HAP-1 (cell line): ENCODE results near the gene ARSD.
"Not testable (repeated sequence)": the region's sequence is repeated elsewhere in the genome, so short reads cannot be mapped to it uniquely, and the experiment has no call there.

Experiments
- DNase-seq, 2 experiments: peaks; one replicate each; pipeline ENCODE4 v3.0.0-alpha.2; 2016 to 2020; ENCODE audit warnings: low spot score in 2 of 2
- H3K27me3 ChIP-seq: fragments of 250-450 bp; sonication (Bioruptor Pico); 2 replicates; pipeline ENCODE4 v1.5.1; 2020; ENCODE audit warnings: low read depth, mild to moderate bottlenecking, moderate library complexity
- H3K36me3 ChIP-seq: fragments of 250-450 bp; sonication (Bioruptor Pico); replicated peaks from 2 replicates; pipeline ENCODE4 v1.5.1; 2020; ENCODE audit warnings: mild to moderate bottlenecking
- H3K4me1 ChIP-seq: fragments of 250-450 bp; sonication (Bioruptor Pico); 2 replicates; pipeline ENCODE4 v1.5.1; 2020; ENCODE audit warnings: mild to moderate bottlenecking
- H3K4me3 ChIP-seq: fragments of 250-450 bp; sonication (Bioruptor Pico); 2 replicates; pipeline ENCODE4 v1.5.1; 2020; ENCODE audit warnings: mild to moderate bottlenecking, moderate library complexity
- H3K9me3 ChIP-seq: fragments of 250-450 bp; sonication (Bioruptor Pico); 2 replicates; pipeline ENCODE4 v1.5.1; 2020; ENCODE audit warnings: mild to moderate bottlenecking, moderate library complexity
- in situ Hi-C: fragments of 300-500 bp; cut with MboI; formaldehyde crosslinking; loops from 3 replicates; pipeline ENCODE4 v1.14.3; 2020; ENCODE audit warnings: low sequenced_read_pairs, inconsistent platforms, mixed read lengths

Gene ARSD

DNA sequence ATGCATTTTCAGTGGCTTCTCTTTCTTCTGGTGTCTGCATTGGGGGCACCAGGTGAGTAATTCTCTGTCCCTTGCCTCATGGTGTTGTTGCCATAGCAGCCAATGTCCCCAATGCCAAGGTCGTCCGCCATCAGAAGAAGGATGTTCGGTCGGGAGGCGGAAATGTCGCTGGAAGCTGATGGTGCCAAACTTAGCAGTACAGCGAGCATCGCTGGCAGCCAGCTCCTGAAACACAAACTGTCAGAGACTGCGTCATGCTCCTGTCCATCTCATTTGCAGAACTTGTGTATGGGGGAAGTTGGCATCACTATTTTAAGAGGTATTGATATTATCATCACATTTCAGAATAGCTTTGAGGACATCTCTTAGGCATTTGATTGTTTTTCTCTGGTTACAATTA, 29.1 kb upstream of the ARSD start:
- DNase-seq: no peak
- H3K27me3 ChIP-seq: no peaks in the 10 kb centered on the region
- no peaks in the 10 kb centered on the region for H3K9me3 ChIP-seq
- no peak overlapping the region for H3K4me3 ChIP-seq
- no peaks in the 10 kb centered on the region for H3K36me3 ChIP-seq
- H3K4me1 ChIP-seq: peaks cover 11% of the 10 kb centered on the region
- in situ Hi-C loops: no loop called here

DNA sequence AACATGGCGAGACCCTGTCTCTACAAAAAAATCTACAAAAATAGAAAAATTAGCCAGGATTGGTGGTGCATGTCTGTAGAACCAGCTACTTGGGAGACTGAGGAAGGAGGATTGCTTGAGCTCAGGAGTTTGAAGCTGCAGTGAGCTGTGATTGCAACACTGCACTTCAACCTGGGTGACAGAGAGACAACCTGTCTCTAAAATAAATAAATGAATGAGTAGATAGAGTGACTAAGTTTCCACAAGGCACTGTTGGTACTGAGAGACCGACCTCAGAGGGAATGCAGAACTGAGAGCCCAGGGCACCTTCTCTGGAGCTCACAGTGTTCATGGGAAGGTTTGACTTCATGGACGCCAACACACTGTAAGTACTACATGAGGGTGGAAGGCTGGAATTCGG, 26.7 kb upstream of the ARSD start:
- no peak overlapping the region for H3K4me3 ChIP-seq
- H3K9me3 ChIP-seq: no peaks in the 10 kb centered on the region
- H3K36me3 ChIP-seq: no peaks in the 10 kb centered on the region
- in situ Hi-C loops: no loop called here
- no peaks in the 10 kb centered on the region for H3K27me3 ChIP-seq
- no peak for DNase-seq
- H3K4me1 ChIP-seq: peaks cover 1% of the 10 kb centered on the region

DNA sequence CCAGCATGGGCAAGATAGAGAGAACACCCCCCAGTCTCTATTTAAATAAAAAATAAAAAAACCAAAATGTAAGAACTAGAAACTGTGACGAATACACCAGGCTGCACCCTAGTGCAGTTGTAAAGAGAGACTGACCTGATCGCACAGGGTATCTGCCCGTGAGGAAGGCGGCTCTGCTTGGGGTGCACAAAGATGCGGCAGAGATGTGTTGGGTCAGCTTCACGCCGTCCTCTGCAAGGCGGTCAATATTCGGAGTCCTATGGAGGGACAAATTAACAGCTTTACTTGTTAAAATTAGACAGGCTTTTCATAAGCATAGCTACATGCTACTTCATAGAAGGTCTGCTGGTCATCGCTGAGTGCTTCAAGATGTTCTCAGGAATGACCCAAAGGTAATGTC, 26.1 kb upstream of the ARSD start:
- DNase-seq: no peak
- Histone ChIP-seq H3K4me3 (no peak overlapping the region), H3K4me1 (no peaks in the 10 kb centered on the region), H3K9me3 (no peaks in the 10 kb centered on the region), H3K36me3 (no peaks in the 10 kb centered on the region), H3K27me3 (no peaks in the 10 kb centered on the region)
- in situ Hi-C loops: no loop called here

DNA sequence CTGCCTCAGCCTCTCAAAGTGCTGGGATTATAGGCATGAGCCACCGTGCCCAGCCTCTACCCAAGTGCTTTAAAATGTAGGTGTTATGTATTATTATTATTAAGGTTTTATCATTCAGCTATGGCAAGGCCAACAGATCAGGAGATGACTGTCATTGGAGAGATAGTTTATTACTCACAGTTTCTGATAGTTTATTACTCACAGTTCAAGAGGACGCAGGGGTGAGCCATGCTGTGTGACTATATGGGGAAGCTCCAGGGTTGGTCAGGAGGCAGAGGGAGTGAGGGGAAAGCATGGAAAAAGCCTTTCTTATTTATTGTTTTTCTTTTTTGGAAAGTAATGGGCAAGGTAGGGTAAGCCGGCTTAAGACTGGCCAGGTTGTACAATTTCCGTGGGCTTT, 25.4 kb upstream of the ARSD start:
- no peak for DNase-seq
- in situ Hi-C loops: no loop called here

DNA sequence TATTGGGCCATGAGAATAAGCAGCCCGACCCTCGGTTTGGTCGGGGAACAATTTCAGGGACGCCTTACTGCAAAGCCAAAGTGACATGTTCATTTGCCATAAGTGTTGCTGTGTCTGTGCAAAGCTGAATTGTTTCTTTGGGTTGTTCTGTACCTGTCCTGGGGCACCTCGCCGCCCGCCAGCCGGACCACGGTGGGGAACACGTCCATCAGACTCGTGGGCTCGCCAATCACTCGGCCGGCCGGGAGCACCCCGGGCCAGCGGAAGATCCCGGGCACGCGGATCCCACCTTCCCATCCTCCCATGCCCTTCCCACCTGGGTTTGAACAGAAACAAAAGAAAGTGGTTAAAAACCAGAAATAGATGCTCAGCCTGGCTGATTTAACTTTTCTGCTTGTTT, 8.8 kb upstream of the ARSD start:
- H3K9me3 ChIP-seq, H3K27me3 ChIP-seq, H3K36me3 ChIP-seq, DNase-seq, H3K4me3 ChIP-seq, H3K4me1 ChIP-seq, in situ Hi-C loops: not testable (repeated sequence)

More for the DNA sequence above, 25.4 kb upstream of the ARSD start:
- no peaks in the 10 kb centered on the region for H3K4me1 ChIP-seq
- no peak overlapping the region for H3K4me3 ChIP-seq
- H3K27me3 ChIP-seq: no peaks in the 10 kb centered on the region
- no peaks in the 10 kb centered on the region for H3K9me3 ChIP-seq
- no peaks in the 10 kb centered on the region for H3K36me3 ChIP-seq

DNA sequence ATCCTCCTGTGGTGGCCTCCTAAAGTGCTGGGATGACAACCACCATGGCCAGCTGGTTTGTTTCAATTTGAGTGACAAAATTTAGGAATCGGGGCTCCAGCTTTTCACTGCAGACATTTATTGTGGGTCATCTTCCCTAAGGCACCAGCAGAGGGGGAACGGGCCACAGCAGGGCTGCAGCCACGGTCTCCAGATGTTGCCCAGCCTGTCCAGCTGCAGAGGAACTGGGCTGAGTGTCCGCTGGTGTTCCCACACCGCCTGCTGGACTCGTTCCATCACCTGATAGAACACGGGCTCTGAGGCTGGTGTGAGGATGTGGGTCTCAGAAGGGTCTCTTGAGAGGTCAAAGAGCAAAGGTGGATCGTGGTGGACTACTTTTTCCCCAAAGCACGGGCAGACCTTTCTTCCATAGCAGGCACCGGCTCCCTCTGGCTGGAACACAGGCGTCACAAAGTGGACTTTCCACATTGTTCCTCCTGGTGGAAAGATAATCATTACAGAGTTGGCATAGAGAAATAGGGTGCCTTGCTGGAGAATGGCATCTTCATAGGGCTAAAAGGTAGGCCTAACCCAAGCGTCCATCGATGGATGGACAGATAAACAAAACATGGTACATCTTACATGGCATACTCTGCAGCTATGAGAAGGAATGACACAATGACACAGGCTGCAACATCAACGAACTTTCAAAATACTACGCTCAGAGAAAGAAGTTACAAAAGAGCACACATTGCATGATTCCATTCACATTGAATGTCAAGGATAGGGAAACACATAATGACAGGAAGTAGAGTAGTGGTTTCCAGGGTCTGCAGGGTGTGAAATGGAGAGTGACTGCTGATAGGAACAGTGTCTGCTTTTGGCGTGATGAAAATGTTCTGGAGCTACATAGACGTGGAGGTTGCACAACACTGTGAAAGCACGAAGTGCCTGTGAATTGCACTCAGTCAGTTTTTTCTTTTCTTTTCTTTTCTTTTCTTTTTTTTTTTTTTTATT, 5.9 kb upstream of the ARSD start:
- Histone ChIP-seq H3K36me3 (no peaks in the 10 kb centered on the region), H3K4me3 (no peak overlapping the region), H3K27me3 (no peaks in the 10 kb centered on the region), H3K9me3 (peaks cover 5% of the 10 kb centered on the region; the same call in 1 of the 2 replicates), H3K4me1 (no peaks in the 10 kb centered on the region)
- in situ Hi-C loops: no loop called here
- DNase-seq: no peak

DNA sequence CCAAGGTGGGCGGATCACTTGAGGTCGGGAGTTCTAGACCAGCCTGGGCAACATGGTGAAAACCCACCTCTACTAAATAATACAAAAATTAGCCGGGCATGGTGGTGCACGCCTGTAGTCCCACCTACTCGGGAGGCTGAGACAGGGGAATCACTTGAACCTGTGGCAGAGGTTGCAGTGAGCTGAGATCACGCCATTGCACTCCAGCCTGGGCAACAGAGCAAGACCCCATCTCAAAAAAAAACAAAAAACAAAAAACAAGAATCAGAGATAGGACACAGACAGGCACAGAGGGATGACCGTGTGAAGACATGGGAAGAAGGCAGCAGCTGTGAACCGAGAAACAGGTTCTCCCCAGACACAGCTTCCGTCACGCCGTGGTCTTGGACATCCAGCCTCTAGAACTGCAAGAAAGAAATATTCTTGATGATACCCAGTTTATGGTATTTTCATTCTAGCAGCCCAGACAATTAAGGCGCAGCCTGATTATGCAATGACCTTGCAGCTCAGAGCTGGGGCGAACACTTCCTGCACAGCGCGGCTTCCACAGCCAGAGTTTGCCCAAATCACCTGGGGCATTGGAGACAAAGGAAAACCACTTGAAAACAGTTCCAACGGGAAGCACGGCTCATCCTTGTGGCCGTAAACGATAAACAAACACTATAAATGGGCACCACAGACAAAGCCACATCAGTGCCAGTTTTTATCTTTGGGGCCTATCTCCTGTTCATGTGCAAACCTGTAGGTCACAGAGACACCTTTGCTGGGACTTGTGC, 4.2 kb upstream of the ARSD start:
- in situ Hi-C loops: no loop called here
- H3K36me3 ChIP-seq: no peaks in the 10 kb centered on the region
- no peak overlapping the region for H3K4me3 ChIP-seq
- H3K4me1 ChIP-seq: peaks cover 4% of the 10 kb centered on the region; the same call in 1 of the 2 replicates
- no peaks in the 10 kb centered on the region for H3K27me3 ChIP-seq
- no peak for DNase-seq
- H3K9me3 ChIP-seq: peaks cover 5% of the 10 kb centered on the region; the same call in 1 of the 2 replicates

DNA sequence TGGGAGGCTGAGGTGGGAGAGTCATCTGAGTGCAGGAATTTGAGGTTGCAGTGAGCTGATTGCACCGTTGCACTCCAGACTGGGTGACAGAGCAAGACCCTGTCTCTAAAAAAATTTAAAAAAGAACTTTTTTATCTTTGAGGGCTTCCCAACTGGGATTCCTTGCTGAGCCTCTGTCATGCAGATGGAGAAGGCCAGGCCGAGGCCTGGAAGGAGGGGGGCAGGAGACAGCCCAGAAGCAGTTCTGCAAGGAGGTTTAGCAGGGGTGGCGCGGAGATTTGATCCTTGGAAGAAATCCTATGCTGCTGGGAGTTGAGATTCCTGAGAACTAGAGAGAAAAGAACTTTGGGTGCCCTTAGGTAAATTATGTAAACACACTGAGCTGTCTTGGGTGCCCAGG, 2.5 kb upstream of the ARSD start:
- H3K27me3 ChIP-seq: no peaks in the 10 kb centered on the region
- no peak overlapping the region for H3K4me3 ChIP-seq
- in situ Hi-C loops: no loop called here
- H3K4me1 ChIP-seq: peaks cover 7% of the 10 kb centered on the region; the same call in 1 of the 2 replicates
- no peak for DNase-seq
- no peaks in the 10 kb centered on the region for H3K36me3 ChIP-seq
- peaks cover 5% of the 10 kb centered on the region; the same call in 1 of the 2 replicates for H3K9me3 ChIP-seq

DNA sequence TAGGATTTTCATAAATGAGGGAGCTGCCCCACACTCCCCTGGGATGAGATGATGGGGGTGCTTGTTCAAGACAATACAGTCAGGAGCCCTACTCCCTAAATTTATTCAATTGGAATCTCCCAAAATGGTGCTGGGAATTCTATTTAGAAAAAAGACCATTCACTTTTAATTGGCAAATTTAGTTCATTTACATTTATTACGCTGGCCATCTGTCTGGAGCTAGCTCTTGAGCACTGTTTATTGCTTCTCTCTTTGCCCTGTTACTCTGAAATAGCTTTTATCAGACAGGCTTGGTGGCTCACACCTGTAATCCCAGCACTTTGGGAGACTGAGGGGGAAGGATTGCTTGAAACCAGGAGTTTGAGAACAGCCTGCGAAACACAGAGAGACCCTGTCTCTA, 2.0 kb upstream of the ARSD start:
- DNase-seq: no peak
- H3K9me3 ChIP-seq: peaks cover 5% of the 10 kb centered on the region; the same call in 1 of the 2 replicates
- peaks cover 7% of the 10 kb centered on the region; the same call in 1 of the 2 replicates for H3K4me1 ChIP-seq
- H3K27me3 ChIP-seq: no peaks in the 10 kb centered on the region
- no peak overlapping the region for H3K4me3 ChIP-seq
- no peaks in the 10 kb centered on the region for H3K36me3 ChIP-seq
- in situ Hi-C loops: no loop called here

DNA sequence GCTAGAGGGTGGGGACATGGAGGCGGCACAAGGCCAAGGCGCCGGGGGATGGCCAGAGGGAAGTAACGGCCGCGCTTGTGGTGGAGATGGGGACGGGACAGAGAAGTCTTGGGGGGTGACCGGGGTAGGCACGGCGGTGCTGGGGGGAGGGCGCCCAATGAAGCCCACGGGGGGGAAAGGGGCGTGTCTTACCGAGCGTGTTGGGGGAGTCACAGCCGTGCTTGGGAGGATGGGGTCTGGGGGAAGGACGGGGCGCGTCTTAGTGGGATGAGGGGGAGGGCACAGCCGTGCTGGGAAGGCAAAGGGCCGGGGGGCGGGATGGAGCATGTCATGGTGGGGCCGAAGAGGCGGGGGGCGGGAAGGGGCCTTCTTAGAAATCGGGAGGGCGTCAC, 952 bp downstream of the ARSD start:
- in situ Hi-C loops: no loop called here
- H3K4me3 ChIP-seq: peak overlapping the region; percentile 67
- H3K36me3 ChIP-seq: no peaks in the 10 kb centered on the region

DNA sequence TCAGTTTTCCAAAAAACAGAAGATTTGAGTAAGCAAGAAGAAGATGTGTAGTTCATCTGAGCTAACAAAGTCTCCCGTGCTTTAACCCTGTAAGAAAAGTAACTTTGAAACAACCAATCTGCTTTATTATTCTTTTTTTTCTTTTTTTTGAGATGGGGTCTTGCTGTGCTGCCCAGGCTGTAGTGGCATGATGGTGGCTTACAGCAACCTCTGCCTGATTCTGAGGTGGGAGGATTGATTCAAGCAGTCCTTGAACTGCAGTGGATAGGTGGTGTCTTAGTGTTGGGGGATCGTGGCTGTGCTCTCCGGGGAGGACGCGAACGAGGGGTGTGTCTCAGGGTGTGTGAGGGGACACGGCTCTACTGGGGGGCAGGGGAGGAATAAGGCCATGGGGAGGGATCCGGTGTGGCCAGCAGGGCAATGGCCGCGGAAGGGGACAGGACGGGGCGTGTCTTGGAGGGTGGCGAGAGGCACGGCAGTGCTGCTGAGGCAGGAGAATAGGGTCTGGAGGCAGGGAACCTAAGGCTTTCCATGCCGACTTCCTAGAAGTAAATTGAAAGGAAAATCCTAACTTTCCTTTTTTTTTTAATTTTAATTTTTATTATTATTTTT, 2.4 kb downstream of the ARSD start:
- DNase-seq: no peak
- in situ Hi-C loops: no loop called here

More for the DNA sequence above, 952 bp downstream of the ARSD start:
- peaks cover 7% of the 10 kb centered on the region; the same call in 1 of the 2 replicates for H3K4me1 ChIP-seq
- no peaks in the 10 kb centered on the region for H3K27me3 ChIP-seq
- H3K9me3 ChIP-seq: peaks cover 5% of the 10 kb centered on the region; the same call in 1 of the 2 replicates
- DNase-seq: peak; percentile 61 to 90

DNA sequence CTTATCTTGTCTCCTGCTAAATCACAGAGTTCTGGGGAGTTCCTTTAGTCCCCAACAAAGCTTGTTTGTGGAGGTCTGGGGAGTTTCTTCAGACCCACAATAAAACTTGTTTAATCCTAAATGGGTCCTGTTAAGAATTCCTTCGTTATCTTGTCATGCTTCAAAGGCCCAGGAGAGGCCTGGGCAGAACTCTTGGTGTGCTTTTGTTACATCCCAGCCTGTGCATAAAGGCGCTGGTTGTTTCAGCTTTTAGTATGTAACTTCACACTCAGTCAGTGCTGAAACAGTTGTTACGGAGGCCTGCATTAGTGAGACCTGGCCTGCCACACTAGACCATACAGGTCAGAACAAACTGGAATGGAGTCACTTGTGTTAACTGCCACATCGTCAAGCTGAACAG, 2.9 kb downstream of the ARSD start:
- H3K4me1 ChIP-seq, DNase-seq, in situ Hi-C loops, H3K27me3 ChIP-seq, H3K9me3 ChIP-seq, H3K36me3 ChIP-seq, H3K4me3 ChIP-seq: not testable (repeated sequence)

More for the DNA sequence above, 2.4 kb downstream of the ARSD start:
- H3K4me3 ChIP-seq: no peak overlapping the region
- peaks cover 7% of the 10 kb centered on the region; the same call in 1 of the 2 replicates for H3K4me1 ChIP-seq
- H3K27me3 ChIP-seq: no peaks in the 10 kb centered on the region
- H3K36me3 ChIP-seq: no peaks in the 10 kb centered on the region
- peaks cover 5% of the 10 kb centered on the region; the same call in 1 of the 2 replicates for H3K9me3 ChIP-seq

DNA sequence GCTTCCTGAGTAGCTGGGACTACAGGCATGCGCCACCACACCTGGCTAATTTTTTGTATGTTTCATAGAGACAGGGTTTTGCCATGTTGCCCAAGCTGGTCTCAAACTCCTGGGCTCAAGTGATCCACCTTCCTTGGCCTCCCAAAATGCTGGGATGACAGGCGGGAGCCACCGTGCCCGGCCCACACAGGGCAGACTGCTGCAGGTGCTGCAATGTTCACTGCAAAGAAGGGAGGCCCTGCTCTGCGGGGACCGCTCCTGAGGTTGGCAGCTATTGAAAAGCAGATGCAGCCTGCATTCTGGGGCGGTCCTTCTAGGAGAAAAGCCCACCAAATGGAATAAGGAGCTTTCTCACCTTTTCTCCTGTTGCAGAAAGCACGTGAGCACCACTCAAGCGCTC, 5.0 kb downstream of the ARSD start:
- no peaks in the 10 kb centered on the region; the same call in 1 of the 2 replicates for H3K9me3 ChIP-seq
- no peaks in the 10 kb centered on the region for H3K36me3 ChIP-seq
- in situ Hi-C loops: no loop called here
- peaks cover 3% of the 10 kb centered on the region; the same call in 1 of the 2 replicates for H3K4me1 ChIP-seq
- DNase-seq: no peak
- no peak overlapping the region for H3K4me3 ChIP-seq
- H3K27me3 ChIP-seq: no peaks in the 10 kb centered on the region
